ENCODE results near the gene CRHR1.
"Not testable (repeated sequence)": the region's sequence is repeated elsewhere in the genome, so short reads cannot be mapped to it uniquely, and the experiment has no call there.

The CRHR1 gene

GRCh38 chr17:45845376-45846185, 61.5 kb downstream of the CRHR1 start:
- DNase-seq (ENCODE audit: low spot score): no peak

- DNase-seq (ENCODE audit: low spot score): no peak
These were observed 62.1 kb downstream of the CRHR1 start for GRCh38 chr17:45846223-45846622.

GRCh38 chr17:45846646-45847045, 62.5 kb downstream of the CRHR1 start:
- DNase-seq (ENCODE audit: low spot score): no peak

GRCh38 chr17:45847101-45847500, 63.0 kb downstream of the CRHR1 start:
- no peak for DNase-seq (ENCODE audit: low spot score)

GRCh38 chr17:45847747-45848146, 63.6 kb downstream of the CRHR1 start:
- DNase-seq (ENCODE audit: low spot score): no peak

GRCh38 chr17:45848405-45848804, 64.3 kb downstream of the CRHR1 start:
- DNase-seq (ENCODE audit: low spot score): no peak

GRCh38 chr17:45848868-45849535, 64.9 kb downstream of the CRHR1 start:
- DNase-seq (ENCODE audit: low spot score): no peak

- DNase-seq (ENCODE audit: low spot score): no peak
These were observed 65.4 kb downstream of the CRHR1 start for GRCh38 chr17:45849536-45849990.

GRCh38 chr17:45850011-45850410, 65.9 kb downstream of the CRHR1 start:
- DNase-seq (ENCODE audit: low spot score): no peak

- DNase-seq (ENCODE audit: low spot score): no peak
These were observed 66.3 kb downstream of the CRHR1 start for GRCh38 chr17:45850468-45850867.

GRCh38 chr17:45851022-45851421, 66.9 kb downstream of the CRHR1 start:
- no peak for DNase-seq (ENCODE audit: low spot score)

GRCh38 chr17:45851464-45851863, 67.3 kb downstream of the CRHR1 start:
- no peak for DNase-seq (ENCODE audit: low spot score)

- no peak for DNase-seq (ENCODE audit: low spot score)
These were observed 67.8 kb downstream of the CRHR1 start for GRCh38 chr17:45851873-45852272.

- peak; percentile 75 for DNase-seq (ENCODE audit: low spot score)
These were observed 68.6 kb downstream of the CRHR1 start for GRCh38 chr17:45852535-45853297.

GRCh38 chr17:45854209-45854608, 70.1 kb downstream of the CRHR1 start:
- no peak for DNase-seq (ENCODE audit: low spot score)

GRCh38 chr17:45855691-45856336, 71.7 kb downstream of the CRHR1 start:
- DNase-seq (ENCODE audit: low spot score): no peak

- no peak for DNase-seq (ENCODE audit: low spot score)
These were observed 74.0 kb downstream of the CRHR1 start for GRCh38 chr17:45857977-45858708.

- no peak for DNase-seq (ENCODE audit: low spot score)
These were observed 77.0 kb downstream of the CRHR1 start for GRCh38 chr17:45861165-45861564.

GRCh38 chr17:45862127-45862526, 78.0 kb downstream of the CRHR1 start:
- DNase-seq (ENCODE audit: low spot score): not testable (repeated sequence)

GRCh38 chr17:45863857-45864654, 79.9 kb downstream of the CRHR1 start:
- DNase-seq (ENCODE audit: low spot score): no peak

GRCh38 chr17:45867171-45867570, 83.1 kb downstream of the CRHR1 start:
- DNase-seq (ENCODE audit: low spot score): no peak
